Breast epithelium (tissue), 4 donors: Measurements from ENCODE around the gene HMCN2. TPM values are rescaled to one million over a fixed set of nuclear protein-coding genes. Genes with fewer than 3 reads are reported as not detected.

ENCODE experiments used
- DNase-seq, 2 donors: peaks; one replicate each; pipeline ENCODE4 v3.0.0-alpha.2; 2019; ENCODE audit warnings: low spot score in 2 of 2
- H3K27ac ChIP-seq, 2 donors: fragments of 200-600 bp; sonication (generic) in 1 of 2; one replicate each; pipeline ENCODE4 v1.5.1; 2016 to 2019; ENCODE audit warnings: mild to moderate bottlenecking in 1 of 2
- H3K27me3 ChIP-seq, 2 donors: fragments of 200-600 bp; sonication (generic) in 1 of 2; one replicate each; pipeline versions ENCODE4 v1.5.1 to v1.6.0; 2017 to 2019; ENCODE audit warnings: control low read depth in 1 of 2, mild to moderate bottlenecking in 1 of 2
- H3K36me3 ChIP-seq: fragments of 200-600 bp; one replicate; pipeline ENCODE4 v1.5.1; 2019
- H3K4me1 ChIP-seq, 2 donors: fragments of 200-600 bp; sonication (generic); one replicate each; pipeline ENCODE4 v1.5.1; 2016 to 2019; ENCODE audit warnings: control low read depth in 1 of 2
- H3K4me3 ChIP-seq, 3 donors: fragments of 200-600 bp; sonication (generic); 1 replicate in 2 of 3; 2 replicates in 1 of 3; pipeline ENCODE4 v1.5.1; 2016 to 2019; ENCODE audit warnings: mild to moderate bottlenecking in 3 of 3, moderate library complexity in 2 of 3
- H3K9me3 ChIP-seq, 2 donors: fragments of 200-600 bp; sonication (generic) in 1 of 2; one replicate each; pipeline ENCODE4 v1.5.1; 2016 to 2019; ENCODE audit warnings: control low read depth in 1 of 2
- POLR2A ChIP-seq: fragments of 450-650 bp; IDR thresholded peaks from one replicate; pipeline ENCODE4 v1.6.1; 2016; ENCODE audit warnings: antibody characterized with exemption, mild to moderate bottlenecking, moderate library complexity
- POLR2AphosphoS5 ChIP-seq, 3 donors: sonication (generic); formaldehyde crosslinking; IDR thresholded peaks; one replicate each; pipeline ENCODE4 v1.6.1; 2017; ENCODE audit warnings: antibody characterized with exemption in 3 of 3
- intact Hi-C: fragments of 100-400 bp; cut with DNase I; formaldehyde crosslinking; loops from one replicate; pipeline ENCODE4 v1.15.1; 2023; ENCODE audit warnings: low total_unique reads
- total RNA-seq, 3 donors: library from RNA; depleted of rRNA; stranded (reverse); fragments of >200 nt; gene quantifications; one replicate each; pipeline ENCODE4 v1.1.0, GENCODE V29; 2016
- TF ChIP-seq, protein P1 (sequence below), 3 donors: fragments of 450-650 bp; IDR thresholded peaks; one replicate each; pipeline ENCODE4 v1.5.1; 2016 to 2017; ENCODE audit warnings: antibody characterized with exemption in 3 of 3, mild to moderate bottlenecking in 3 of 3, moderate library complexity in 3 of 3

The HMCN2 gene
- total RNA-seq, 3 donors from 2014 or later: 0.29 to 3.8 (median 0.98) TPM

DNA sequence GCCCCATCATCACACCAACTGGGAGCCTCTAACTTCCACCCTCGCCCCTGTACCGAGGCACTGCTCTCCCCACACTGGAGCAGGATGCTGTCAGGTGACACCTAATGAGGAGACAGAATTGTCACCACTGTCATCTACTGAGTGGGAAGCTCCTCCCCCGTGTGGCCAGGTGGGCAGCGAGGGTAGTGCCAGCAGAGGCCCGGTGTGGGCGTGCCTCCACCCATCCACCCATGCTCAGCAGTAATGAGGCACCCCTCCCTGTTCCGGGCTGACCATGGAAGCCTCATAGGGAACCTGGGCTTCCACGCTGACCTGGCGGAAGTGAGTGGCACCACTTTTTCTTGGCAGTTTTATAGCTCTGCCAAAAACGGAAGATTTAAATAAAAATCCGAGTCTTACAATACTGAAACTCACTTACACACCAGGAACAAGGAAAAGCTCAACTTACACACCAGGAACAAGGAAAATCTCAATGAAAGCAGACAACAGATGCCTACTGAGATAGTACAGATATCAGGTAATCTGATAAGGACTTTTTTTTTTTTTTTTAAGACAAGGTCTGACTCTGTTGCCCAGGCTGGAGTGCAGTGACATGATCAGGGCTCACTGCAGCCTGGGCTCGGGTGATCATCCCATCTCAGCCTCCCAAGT lies 148.6 kb downstream of the HMCN2 start:
- Histone ChIP-seq H3K27ac (no peak overlapping the region), H3K27me3 (no peaks in the 10 kb centered on the region), H3K36me3 (no peaks in the 10 kb centered on the region), H3K9me3 (no peaks in the 10 kb centered on the region), H3K4me1 (no peaks in the 10 kb centered on the region), H3K4me3 (no peak overlapping the region)
- no peak for DNase-seq
- TF ChIP-seq POLR2A (no peak), POLR2AphosphoS5 (IDR thresholded peaks at IDR 0.05) (no peak)
- TF ChIP-seq, protein P1, sequence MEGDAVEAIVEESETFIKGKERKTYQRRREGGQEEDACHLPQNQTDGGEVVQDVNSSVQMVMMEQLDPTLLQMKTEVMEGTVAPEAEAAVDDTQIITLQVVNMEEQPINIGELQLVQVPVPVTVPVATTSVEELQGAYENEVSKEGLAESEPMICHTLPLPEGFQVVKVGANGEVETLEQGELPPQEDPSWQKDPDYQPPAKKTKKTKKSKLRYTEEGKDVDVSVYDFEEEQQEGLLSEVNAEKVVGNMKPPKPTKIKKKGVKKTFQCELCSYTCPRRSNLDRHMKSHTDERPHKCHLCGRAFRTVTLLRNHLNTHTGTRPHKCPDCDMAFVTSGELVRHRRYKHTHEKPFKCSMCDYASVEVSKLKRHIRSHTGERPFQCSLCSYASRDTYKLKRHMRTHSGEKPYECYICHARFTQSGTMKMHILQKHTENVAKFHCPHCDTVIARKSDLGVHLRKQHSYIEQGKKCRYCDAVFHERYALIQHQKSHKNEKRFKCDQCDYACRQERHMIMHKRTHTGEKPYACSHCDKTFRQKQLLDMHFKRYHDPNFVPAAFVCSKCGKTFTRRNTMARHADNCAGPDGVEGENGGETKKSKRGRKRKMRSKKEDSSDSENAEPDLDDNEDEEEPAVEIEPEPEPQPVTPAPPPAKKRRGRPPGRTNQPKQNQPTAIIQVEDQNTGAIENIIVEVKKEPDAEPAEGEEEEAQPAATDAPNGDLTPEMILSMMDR (IDR thresholded peaks at IDR 0.05): no peak
- intact Hi-C loops: no loop called here

DNA sequence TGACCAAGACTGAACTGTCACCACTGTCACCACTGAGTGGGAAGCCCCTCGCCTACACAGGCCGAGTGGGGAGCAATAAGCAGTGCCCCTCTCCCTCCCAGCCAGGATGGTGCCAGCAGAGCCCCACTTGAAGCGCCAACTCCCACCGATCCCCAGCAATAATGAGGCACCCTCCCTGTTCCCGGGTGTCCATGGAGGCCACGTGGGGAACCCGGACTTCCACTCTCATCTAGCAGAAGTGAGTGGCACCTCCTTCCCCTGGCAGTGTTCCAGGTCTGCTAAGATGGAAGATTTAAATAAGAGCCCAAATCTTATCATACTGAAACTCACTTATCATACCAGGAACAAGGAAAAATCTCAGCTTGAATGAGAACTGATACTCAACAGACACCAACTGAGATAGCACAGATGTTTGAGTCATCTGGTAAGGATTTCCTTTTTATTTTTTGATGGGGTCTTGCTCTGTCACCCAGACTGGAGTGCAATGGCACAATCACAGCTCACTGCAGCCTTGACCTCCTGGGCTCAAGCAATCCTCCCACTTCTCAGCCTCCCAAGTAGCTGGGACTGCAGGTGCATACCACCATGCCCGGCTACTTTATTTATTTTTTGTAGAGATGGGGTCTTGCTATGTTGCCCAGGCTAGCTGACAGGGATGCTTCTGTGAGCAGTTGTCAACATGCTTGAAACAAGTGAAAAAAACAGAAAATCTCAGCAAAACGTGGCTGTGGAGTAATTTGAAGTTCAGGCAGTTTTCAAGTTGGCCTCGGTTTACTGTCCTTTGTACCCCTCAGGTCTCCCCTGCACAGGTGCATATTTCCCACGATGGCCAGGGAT lies 149.6 kb downstream of the HMCN2 start:
- intact Hi-C loops: no loop called here
- DNase-seq: no peak
- TF ChIP-seq POLR2AphosphoS5 (IDR thresholded peaks at IDR 0.05) (no peak), POLR2A (no peak)
- TF ChIP-seq, protein P1 (IDR thresholded peaks at IDR 0.05): no peak
- no peak overlapping the region for H3K4me3 ChIP-seq
- no peaks in the 10 kb centered on the region for H3K27me3 ChIP-seq
- no peaks in the 10 kb centered on the region for H3K36me3 ChIP-seq
- no peak overlapping the region for H3K27ac ChIP-seq
- H3K4me1 ChIP-seq: no peaks in the 10 kb centered on the region
- no peaks in the 10 kb centered on the region for H3K9me3 ChIP-seq

DNA sequence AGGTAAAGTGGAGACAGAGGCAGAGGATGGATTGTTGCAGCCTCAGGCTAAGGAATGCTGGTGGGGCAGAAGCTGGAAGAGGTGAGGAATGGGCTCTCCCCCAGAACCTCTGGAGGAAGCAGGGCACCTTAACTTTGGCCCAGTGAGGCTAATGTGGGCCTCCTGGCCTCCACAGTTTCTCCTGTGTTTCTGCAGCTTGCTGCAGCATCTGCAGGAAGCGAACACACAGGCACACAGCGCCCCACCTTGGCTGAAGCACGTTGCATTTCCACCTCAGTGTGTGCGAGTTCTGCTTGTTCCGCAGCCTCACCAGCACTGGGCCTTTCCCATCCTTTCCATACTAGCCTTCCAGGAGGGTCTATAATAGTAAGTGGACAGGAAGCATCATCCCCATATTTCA lies 152.0 kb downstream of the HMCN2 start:
- no peak for DNase-seq
- H3K9me3 ChIP-seq: no peaks in the 10 kb centered on the region
- intact Hi-C loops: no loop called here
- TF ChIP-seq POLR2A (no peak), POLR2AphosphoS5 (IDR thresholded peaks at IDR 0.05) (no peak)
- TF ChIP-seq, protein P1 (IDR thresholded peaks at IDR 0.05): no peak
- H3K36me3 ChIP-seq: no peaks in the 10 kb centered on the region
- H3K27me3 ChIP-seq: no peaks in the 10 kb centered on the region
- no peaks in the 10 kb centered on the region for H3K4me1 ChIP-seq
- H3K27ac ChIP-seq: no peak overlapping the region
- no peak overlapping the region for H3K4me3 ChIP-seq

DNA sequence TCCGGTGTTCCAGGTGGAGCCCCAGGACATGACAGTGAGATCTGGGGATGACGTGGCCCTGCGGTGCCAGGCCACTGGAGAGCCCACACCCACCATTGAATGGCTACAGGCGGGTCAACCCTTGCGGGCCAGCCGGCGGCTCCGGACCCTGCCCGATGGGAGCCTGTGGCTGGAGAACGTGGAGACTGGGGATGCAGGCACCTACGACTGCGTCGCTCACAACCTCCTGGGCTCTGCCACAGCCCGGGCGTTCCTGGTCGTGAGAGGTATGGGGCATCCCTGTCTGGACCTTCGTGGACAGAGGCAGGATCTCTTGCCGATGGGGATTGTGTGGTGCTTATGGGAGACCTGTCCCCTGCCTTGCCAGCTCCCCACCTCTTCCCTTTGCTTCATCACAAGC lies 153.2 kb downstream of the HMCN2 start:
- H3K27me3 ChIP-seq: no peaks in the 10 kb centered on the region

More for the DNA sequence above, 153.2 kb downstream of the HMCN2 start:
- Histone ChIP-seq H3K27ac (no peak overlapping the region), H3K4me1 (no peaks in the 10 kb centered on the region), H3K4me3 (no peak overlapping the region), H3K9me3 (no peaks in the 10 kb centered on the region), H3K36me3 (no peaks in the 10 kb centered on the region)
- intact Hi-C loops: no loop called here
- TF ChIP-seq POLR2A (no peak), POLR2AphosphoS5 (IDR thresholded peaks at IDR 0.05) (no peak)
- TF ChIP-seq, protein P1 (IDR thresholded peaks at IDR 0.05): no peak
- DNase-seq: no peak
